Nephron progenitor cell (in vitro differentiated cells): ENCODE results near the gene LATS2.
"Not testable (repeated sequence)": the region's sequence is repeated elsewhere in the genome, so short reads cannot be mapped to it uniquely, and the experiment has no call there.

ENCODE experiments used
- DNase-seq: peaks from one replicate; pipeline ENCODE4 v3.0.0; 2021
- H3K27ac Mint-ChIP-seq: 2 replicates; pipeline ENCODE4 v1.8.0; 2021; ENCODE audit warnings: mild to moderate bottlenecking, moderate library complexity, mixed read lengths
- H3K27me3 Mint-ChIP-seq: 2 replicates; pipeline ENCODE4 v1.8.0; 2021; ENCODE audit warnings: mild to moderate bottlenecking, low read depth, mixed read lengths; ENCODE audit not compliant: poor library complexity
- H3K36me3 Mint-ChIP-seq: 2 replicates; pipeline ENCODE4 v1.8.0; 2021; ENCODE audit warnings: low read depth, mixed read lengths
- H3K4me1 Mint-ChIP-seq: 2 replicates; pipeline ENCODE4 v1.8.0; 2021; ENCODE audit warnings: mixed read lengths
- H3K4me3 Mint-ChIP-seq: 2 replicates; pipeline ENCODE4 v1.8.0; 2021; ENCODE audit warnings: mild to moderate bottlenecking, moderate library complexity, mixed read lengths
- H3K9me3 Mint-ChIP-seq: 2 replicates; pipeline ENCODE4 v1.8.0; 2021; ENCODE audit warnings: mild to moderate bottlenecking, moderate library complexity, mixed read lengths
- TF ChIP-seq, protein P1 (sequence below): fragments of 200-600 bp; sonication (generic); IDR thresholded peaks from 2 replicates; pipeline ENCODE4 v1.5.0; 2021; ENCODE audit warnings: antibody characterized with exemption

The LATS2 gene

DNA sequence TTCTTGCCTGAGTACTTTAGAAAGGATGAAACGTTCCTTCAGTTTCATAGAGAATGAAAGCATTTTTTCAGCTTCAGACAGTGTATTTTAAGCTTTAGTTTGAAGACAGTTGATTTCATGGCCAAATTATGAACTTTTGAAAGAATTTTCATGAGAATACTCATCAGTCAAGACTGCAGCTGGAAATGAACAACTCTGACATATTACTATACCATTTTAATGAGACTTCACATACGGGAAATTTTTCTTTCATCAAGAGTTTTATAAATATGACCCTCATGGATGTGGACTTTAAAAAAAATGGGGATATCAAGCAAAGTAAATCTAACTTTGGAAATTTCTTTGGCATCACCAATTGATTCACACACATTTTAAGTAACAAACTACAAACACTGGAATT, 6.4 kb downstream of the LATS2 start:
- TF ChIP-seq, protein P1, sequence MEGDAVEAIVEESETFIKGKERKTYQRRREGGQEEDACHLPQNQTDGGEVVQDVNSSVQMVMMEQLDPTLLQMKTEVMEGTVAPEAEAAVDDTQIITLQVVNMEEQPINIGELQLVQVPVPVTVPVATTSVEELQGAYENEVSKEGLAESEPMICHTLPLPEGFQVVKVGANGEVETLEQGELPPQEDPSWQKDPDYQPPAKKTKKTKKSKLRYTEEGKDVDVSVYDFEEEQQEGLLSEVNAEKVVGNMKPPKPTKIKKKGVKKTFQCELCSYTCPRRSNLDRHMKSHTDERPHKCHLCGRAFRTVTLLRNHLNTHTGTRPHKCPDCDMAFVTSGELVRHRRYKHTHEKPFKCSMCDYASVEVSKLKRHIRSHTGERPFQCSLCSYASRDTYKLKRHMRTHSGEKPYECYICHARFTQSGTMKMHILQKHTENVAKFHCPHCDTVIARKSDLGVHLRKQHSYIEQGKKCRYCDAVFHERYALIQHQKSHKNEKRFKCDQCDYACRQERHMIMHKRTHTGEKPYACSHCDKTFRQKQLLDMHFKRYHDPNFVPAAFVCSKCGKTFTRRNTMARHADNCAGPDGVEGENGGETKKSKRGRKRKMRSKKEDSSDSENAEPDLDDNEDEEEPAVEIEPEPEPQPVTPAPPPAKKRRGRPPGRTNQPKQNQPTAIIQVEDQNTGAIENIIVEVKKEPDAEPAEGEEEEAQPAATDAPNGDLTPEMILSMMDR = no peak
- Mint-ChIP-seq H3K4me3 (no peak overlapping the region), H3K27me3 (peaks cover 4% of the 10 kb centered on the region), H3K36me3 (peaks cover 13% of the 10 kb centered on the region), H3K27ac (no peak overlapping the region), H3K4me1 (peaks cover 36% of the 10 kb centered on the region), H3K9me3 (no peaks in the 10 kb centered on the region)
- DNase-seq = no peak

DNA sequence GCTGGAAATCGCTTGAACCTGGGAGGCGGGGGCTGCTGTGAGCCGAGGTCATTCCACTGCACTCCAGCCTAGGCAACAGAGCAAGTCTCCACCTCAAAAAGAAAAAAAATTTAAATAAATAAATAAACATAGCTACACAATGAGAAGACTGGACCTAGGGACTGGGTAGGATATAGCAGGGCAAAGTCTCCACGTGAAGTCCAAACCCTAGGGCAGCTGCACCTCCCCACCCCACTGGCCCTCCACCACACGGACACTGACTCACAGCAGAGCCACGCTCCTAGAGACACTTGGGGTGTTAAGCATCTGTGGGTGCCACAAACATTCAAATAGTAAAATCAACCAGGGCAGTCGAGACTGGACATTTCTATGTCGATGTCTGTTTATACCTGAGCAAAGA, 7.1 kb downstream of the LATS2 start:
- peaks cover 13% of the 10 kb centered on the region for H3K36me3 Mint-ChIP-seq
- peaks cover 41% of the 10 kb centered on the region for H3K4me1 Mint-ChIP-seq
- no peaks in the 10 kb centered on the region for H3K9me3 Mint-ChIP-seq
- no peak overlapping the region for H3K27ac Mint-ChIP-seq
- TF ChIP-seq, protein P1 = no peak
- peaks cover under 1% of the 10 kb centered on the region for H3K27me3 Mint-ChIP-seq
- DNase-seq = no peak
- no peak overlapping the region for H3K4me3 Mint-ChIP-seq

GRCh38 chr13:21053231-21053630, 8.2 kb downstream of the LATS2 start:
- Mint-ChIP-seq H3K4me1 (peaks cover 44% of the 10 kb centered on the region), H3K27ac (no peak overlapping the region), H3K4me3 (no peak overlapping the region), H3K36me3 (peaks cover 8% of the 10 kb centered on the region), H3K27me3 (no peaks in the 10 kb centered on the region), H3K9me3 (no peaks in the 10 kb centered on the region)
- TF ChIP-seq, protein P1 = no peak
- no peak for DNase-seq

- H3K27me3 Mint-ChIP-seq = no peaks in the 10 kb centered on the region
- TF ChIP-seq, protein P1 = no peak
These were observed 9.7 kb downstream of the LATS2 start for GRCh38 chr13:21051675-21052074.

DNA sequence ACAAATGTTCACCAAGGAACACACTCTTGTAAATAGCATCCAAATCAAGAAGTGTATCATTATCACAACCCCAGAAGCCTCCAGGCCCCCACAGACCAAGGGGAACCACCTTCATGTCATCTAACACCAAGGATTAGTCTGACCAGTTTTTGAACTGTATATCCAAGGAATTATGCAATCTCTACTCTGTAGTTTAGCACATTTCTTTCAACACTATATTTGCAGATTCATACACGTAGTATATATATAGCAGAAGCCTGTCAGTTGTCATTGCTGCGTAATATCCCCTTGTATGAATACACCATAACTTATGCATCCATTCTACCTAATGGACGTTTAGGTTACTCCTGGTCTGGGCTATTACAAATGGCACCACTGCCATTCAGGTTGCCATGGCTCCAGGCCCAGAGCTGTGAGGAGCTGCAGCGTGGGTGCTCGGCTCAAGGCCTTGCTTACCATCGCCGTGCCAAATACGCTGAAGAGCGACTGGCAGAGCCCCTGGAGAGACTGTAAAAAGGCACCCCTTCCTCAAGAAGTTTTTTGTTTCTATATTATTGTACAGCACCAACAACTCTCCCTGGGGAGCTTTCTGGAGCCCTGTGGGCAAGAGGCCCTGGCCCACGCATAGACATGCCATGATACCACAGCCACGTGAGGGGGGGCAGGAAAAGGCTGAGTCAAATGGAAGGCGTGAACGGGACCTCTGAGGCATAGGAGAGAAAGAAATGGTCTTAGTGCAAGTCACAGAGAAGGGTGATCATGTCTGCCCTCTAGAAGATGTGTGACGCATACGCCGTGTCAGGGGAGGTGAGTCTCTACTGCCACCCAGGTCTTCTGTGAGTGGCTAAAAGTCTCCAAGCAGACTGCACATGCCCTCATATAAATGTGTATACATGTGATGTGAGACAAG, 10.8 kb downstream of the LATS2 start:
- Mint-ChIP-seq H3K27ac (peak overlapping the region; percentile 95), H3K4me3 (no peak overlapping the region), H3K9me3 (no peaks in the 10 kb centered on the region), H3K27me3 (no peaks in the 10 kb centered on the region), H3K4me1 (peaks cover 36% of the 10 kb centered on the region), H3K36me3 (peaks cover 6% of the 10 kb centered on the region)
- DNase-seq = no peak
- TF ChIP-seq, protein P1 = no peak

More at GRCh38 chr13:21051675-21052074, 9.7 kb downstream of the LATS2 start:
- H3K4me1 Mint-ChIP-seq = peaks cover 44% of the 10 kb centered on the region
- no peak overlapping the region for H3K27ac Mint-ChIP-seq
- no peak for DNase-seq
- H3K4me3 Mint-ChIP-seq = no peak overlapping the region
- peaks cover 7% of the 10 kb centered on the region for H3K36me3 Mint-ChIP-seq
- H3K9me3 Mint-ChIP-seq = no peaks in the 10 kb centered on the region

- H3K9me3 Mint-ChIP-seq, H3K27me3 Mint-ChIP-seq, H3K27ac Mint-ChIP-seq, DNase-seq, H3K4me3 Mint-ChIP-seq: not testable (repeated sequence)
- H3K36me3 Mint-ChIP-seq = peaks cover 13% of the 10 kb centered on the region
- H3K4me1 Mint-ChIP-seq = peaks cover 35% of the 10 kb centered on the region
These were observed 11.7 kb downstream of the LATS2 start for GRCh38 chr13:21049731-21050130.
